NCI-H187 treated with DMSO at 0.1 percent for 48 hours (cell line): ENCODE data around the gene SLC7A7.
"Not testable (repeated sequence)": the region's sequence is repeated elsewhere in the genome, so short reads cannot be mapped to it uniquely, and the experiment has no call there.

ENCODE experiments used
- DNase-seq: peaks from one replicate; lab custom pipeline; 2025; lab: John Stamatoyannopoulos, UW

Gene SLC7A7

DNA sequence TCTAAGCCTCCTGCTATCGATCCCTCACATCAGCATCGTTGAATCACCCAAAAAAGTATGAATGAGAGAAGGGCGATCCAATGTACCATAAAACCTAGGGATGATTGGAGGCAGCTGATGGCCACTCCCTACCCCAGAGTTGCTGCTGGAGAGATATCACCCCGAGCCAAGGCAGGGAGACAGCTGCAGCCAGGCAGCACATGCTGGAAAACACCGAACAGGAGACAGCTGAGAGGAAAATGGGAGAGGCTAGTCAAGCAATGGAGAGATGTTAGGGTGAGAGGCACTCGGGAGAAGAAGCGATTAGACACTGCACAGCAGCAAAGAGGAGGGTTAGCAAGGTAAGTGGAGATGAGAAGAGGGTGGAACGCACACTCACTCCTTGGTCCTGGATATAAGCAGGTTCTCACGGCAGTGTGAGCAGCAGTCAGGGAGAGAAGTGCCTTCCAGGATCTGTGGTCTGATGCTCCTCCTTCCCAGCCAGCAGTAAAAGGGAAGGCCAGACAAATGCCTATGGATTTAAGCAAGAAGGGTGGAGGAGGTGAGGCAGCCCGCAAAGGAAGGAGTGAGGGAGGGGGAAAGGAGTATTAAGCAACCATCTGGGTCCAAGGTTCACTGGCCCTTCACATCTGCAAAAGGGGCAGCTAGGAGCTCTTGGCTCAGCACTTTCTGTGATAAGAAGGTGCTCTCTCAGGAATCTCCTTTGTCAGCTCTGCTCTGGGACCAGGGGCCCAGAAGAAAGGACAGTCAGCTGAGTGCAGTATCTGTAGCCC is at the start of gene SLC7A7:
Gene SLC7A7 (minus strand): TSS at position 495 of the 773 bp plus-strand sequence. CDS start 2,037 bp downstream, outside the sequence.
- DNase-seq: no peak

DNA sequence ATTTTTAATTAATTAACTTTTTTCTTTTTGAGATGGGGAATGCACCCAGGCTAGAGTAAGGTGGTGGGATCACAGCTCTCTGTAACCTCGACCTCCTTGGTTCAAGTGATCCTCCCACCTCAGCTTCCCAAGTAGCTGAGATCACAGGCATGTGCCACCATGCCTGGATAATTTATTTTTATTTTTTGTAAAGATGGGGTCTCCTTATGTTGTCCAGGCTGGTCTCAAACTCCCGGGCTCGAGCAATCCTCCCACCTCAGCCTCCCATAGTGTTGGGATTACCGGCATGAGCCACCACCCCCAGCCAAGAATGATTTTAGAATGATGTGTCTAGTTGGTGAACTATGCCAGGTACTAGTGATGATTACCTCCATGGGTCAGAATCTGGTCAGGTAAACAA is 49.7 kb upstream of the SLC7A7 start:
- DNase-seq: no peak

DNA sequence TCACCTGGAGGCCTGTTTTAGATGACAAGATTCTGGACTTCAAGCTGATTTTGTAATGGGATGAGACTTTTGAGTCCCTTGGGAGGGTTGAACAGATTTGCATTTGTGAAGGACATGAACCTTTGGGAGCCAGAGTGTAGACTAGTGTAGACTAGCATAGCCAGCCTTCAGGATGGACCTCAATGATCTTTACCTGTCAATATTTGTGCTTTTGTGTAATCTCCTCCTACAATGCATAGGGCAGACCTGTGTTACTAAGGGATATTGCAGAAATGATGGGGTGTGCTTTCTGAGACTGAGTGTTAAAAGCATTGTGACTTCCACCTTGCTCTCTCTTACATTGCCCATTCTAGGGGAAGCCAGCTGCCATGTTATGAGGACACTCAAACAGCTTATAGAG is 46.4 kb upstream of the SLC7A7 start:
- no peak for DNase-seq

DNA sequence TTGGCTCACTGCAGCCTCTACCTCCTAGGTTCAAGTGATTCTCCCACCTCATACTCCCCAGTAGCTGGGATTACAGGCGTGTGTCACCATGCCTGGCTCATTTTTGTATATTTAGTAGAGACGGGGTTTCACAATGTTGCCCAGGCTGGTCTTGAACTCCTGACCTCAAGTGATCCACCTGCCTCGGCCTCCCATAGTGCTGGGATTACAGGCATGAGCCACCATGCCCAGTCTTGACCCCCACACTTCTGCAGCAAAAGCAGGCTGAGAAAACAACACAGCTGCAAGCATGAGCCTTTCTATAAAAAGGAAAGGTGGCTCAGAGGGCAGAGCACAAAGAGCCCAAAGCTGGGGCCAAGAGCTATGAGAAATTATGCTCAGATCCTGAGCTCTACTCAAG is 45.1 kb upstream of the SLC7A7 start:
- DNase-seq: not testable (repeated sequence)

DNA sequence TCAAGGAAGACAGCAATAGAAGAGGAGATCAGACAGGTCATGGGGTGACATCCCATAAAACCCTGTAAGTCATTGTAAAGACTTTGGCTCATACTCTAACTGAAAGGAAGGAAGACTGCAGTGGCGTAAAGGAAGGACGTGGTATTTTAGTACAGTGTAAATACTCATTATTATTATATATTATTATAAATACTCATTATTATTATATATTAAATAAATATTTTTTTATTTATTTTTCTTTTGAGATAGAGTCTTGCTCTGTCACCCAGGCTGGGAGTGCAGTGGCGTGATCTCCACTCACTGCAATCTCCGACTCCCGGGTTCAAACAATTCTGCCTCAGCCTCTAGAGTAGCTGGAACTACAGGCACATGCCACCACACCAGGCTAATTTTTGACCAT is 41.2 kb upstream of the SLC7A7 start:
- no peak for DNase-seq

DNA sequence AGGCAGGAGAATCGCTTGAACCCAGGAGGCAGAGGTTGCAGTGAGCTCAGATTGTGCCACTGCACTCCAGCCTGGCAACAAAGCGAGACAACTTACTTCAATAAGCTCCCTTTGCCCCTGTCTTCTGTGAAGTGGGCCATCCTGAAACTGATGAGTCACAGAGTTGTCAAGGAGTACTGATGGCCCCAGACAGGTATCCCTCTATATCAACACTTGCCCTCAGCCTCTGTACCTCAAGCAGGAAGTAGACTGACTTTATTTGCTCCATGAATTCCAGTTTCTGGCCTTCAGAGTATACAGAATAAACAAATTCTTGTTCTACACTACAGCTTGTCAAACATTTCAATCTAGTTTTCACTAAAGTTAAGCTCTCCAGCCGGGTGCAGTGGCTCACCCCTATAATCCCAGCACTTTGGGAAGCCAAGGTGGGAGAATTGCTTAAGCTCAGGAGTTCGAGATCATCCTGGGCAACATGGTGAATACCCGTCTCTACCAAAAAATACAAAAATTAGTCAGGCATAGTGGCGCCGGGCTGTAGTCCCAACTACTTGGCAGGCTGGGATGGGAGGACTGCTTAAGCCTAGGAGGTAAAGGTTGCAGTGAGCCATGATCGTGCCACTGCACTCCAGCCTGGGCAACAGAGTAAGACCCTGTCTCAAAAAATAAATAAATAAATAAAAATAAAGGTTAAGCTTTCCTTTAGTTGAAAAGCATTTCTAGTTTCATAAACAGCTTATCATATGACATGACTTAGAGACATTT is 39.9 kb upstream of the SLC7A7 start:
- DNase-seq: no peak

DNA sequence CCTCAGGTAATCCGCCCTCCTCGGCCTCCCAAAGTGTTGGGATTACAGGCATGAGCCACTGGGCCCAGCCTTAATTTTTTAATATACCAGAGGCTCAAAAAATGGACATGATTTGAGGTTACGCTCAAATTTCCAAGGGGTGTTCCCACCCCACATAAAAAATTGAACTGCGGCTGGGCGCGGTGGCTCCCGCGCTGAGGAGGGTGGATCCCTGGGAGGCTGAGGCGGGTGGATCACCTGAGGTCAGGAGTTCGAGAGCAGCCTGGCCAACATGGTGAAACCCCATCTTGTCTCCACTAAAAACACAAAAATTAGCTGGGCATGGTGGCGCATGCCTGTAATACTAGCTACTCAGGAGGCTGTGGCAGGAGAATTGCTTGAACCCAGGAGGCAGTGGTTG is 39.1 kb upstream of the SLC7A7 start:
- not testable (repeated sequence) for DNase-seq

DNA sequence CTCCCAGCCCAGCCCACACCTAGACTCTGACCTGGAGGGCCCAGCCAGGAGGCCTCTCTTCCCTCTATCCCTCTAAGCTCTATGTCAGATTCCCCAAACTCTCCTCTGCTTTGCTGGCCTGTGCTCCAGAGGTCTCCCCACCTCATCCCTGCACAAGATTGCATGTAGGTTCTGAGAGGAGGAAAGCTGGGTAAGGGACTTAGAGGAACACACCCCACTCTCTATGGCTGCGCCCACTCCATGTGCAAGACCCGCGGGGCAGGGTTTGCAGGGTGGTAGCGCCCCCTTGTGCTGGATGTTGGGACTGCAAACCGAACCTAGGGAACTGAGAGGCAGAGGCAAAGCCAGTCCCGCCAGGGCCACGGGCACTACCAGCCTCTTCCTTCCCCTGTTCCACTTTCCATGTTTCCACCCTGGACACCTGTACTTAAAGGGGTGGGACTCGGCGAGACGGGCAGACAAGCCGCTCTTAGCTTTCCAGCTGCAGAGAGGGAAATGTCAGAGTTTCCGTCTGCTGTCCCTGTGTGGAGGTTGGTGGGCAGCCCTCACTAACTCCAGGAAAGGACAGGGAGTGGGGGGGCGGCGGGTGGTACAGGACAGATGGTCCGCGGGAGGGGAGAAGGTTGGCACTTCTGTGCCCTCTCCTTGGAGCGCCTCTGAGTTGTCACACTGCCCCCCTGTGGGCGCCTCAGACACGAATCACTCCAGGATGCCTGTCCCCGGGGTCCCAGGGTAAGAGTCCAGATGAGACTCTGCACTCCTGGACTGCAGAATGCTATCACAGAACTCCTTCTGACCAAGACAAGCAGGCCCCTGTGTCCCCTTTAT is 37.9 kb upstream of the SLC7A7 start:
- no peak for DNase-seq

DNA sequence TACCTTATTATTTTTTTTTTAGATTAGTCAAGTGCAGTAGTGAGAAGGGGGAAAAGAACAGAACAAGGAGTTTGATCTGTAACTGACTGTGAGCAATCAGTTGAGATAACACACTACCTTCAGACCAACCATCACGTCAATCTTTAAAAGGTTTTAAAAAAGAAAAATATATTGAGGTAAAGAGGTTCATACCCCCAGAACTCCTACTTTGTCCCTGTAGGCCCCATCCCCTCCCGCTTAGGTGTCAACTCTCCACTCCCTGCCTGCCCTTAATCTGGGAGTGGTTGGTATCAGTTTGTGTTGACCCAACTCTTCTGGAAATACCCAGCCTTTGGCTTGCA is 37.3 kb upstream of the SLC7A7 start:
- no peak for DNase-seq

DNA sequence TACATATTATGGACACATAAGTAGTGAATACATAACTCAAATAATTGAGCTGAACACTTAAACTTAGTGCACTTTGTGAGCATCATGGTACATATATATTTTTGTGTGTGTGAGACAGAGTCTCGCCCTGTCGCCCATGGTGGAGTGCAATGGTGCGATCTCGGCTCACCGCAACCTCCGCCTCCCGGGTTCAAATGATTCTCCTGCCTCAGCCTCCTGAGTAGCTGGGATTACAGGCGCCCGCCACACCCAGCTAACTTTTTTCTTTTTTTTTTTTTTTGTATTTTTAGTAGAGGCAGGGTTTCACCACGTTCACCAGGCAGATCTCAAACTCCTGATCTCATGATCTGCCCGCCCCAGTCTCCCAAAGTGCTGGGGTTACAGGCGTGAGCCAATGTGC is 36.9 kb upstream of the SLC7A7 start:
- DNase-seq: not testable (repeated sequence)

DNA sequence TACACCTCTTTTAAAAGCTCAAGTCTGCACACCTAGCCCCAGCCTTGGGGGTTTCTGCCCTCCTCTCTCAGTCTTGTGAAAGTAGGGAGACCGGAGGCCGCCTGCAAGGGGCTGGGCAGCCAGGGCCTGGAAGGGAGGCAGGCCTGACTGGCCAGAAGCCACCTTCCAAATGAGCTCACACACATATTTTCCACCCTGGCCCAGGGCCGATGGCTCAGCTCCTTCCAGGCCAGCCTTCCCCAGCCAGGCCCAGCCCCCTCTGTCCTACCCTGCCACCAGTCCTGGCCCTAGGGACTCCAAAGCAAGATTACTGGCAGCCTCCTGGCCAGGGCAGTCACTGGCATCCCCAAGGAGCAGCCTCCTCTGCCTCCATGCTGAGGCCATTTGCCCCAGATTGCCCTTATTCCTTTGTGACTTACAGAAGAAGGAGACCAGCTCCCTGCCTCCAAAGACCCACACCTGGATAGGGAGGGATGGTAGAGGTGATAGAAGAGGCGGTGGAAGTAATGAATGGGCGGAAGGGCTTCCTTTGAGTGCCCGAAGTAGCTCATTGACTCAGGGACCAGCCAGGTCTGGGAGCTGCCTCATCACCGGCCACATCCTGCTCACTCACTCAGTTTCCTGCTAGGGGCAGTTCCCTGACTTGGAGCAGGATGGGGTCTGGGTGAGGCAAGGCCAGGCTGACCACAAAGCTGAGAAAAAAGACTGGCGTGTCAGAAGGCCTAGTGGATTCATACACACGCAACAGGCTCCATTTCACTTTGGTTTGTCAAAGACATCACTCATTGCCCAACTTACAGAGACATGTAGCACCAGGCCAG is 35.9 kb upstream of the SLC7A7 start:
- no peak for DNase-seq

DNA sequence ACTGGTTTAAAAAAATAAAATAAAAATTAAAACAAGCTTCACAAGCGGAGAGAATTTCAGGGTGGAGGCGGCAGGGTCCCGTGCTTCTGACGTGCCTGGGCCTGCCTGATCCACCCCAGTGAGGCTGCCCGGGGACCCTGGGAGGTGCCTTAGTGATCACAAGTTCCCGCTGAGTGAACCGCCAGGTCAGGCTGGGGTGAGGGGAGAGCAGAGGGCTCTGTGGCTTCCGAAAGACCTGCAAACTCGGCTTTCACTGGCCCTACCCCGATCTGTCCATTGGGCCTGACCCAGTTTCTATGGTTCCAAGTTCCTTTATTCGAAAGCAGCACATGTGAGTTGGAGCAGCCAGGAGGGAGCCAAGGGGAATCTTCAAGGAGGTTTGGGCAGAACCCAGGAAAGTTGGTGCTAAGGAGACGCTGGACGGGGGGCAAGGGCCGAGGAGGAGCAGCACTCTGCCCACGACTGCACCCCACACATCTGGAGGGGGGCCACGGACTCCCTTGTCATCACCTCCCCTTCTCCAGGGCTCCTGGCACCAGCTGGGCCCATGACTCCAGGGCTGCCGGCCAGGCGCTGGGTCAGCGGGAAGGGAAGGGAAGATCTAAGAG is 34.1 kb upstream of the SLC7A7 start:
- DNase-seq: no peak

DNA sequence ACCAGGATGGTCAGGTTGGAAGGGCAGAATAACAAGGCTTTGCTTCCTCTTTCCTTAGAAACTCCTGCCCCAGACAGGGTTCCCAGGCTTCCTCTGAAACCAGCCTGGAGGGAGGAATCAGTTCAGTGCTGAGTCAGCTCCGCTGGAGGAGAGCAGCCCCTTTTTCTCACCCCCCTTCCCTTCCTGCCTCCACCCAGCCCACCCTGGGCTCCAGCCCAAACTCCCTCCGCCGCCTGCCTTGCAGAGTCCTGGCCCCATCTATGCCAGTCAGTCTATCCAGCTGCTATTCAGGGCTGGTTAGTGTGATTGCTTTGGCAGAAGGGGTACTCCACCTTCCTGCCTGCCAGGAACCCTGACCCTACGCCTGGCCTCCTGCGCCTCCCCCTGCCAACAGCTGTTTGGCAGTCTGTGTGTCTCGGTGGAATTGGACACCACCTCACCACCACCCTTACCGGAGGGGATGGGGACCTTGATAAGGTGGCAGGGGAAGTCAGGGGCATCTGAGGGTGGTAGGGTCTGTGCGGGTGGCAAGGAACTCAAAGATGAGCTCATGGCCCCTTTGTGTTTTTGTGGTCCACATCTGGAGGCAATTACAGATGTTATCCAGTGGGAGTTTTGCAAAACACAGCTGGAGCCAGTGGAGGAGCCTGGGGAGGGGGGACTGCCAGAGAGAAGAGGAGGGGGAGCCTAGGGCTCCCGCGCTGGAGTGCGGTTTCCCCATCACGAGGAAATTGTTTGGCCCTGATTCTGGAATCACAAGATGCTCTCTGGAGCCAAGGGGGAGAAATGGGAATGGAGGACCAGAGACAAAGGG is 33.3 kb upstream of the SLC7A7 start:
- no peak for DNase-seq

DNA sequence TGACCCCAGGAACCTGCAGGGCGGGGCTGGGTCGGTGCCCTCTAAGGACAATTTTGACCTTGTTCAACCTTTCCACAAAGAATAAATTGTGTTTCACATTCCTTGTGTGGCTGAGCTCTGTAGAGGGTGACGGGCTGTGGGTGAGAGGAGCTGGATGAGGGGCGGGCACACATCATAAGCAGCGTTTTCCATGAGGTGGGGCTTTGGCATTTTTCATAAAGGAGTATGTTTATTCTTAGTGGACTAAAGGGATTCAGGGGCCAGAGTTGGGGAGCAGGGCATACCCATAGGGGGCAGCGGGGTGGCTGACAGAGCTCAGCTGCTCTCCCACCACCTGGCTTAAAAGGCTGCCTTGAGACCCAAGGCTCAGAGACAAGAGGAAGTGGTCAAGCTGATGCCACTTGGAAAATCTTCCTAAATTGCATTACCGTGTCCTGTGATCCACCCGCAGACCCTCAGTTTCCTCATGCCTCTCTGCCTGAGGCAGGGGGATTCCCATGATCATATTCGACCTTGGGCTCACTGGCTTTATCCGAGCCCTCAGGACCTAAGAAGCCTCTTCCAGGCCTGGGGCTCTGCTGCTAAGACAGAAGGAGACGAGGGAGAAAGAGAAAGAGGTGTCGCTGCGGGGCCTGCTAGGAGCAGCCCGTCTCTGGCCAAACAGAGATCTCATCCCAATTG is 32.6 kb upstream of the SLC7A7 start:
- DNase-seq: no peak

DNA sequence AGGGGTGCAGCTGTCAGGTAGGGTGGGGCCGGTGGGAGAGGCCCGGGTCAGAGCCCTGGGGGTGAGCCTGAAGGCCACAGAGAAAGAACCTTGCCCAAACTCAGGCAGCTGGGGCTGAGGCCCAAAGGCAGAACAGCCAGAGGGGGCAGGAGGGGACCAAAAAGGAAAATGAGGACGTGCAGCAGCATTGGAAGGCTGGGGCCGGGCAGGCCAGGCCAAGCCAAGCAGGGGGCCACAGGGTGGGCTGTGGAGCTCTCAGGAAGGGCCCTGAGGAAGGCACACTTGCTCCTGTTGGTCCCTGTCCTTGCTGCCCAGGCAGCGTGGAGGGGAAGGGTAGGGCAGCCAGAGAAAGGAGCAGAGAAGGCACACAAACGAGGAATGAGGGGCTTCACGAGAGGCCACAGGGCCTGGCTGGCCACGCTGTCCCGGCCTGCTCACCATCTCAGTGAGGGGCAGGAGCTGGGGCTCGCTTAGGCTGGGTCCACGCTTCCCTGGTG is 31.6 kb upstream of the SLC7A7 start:
- no peak for DNase-seq

DNA sequence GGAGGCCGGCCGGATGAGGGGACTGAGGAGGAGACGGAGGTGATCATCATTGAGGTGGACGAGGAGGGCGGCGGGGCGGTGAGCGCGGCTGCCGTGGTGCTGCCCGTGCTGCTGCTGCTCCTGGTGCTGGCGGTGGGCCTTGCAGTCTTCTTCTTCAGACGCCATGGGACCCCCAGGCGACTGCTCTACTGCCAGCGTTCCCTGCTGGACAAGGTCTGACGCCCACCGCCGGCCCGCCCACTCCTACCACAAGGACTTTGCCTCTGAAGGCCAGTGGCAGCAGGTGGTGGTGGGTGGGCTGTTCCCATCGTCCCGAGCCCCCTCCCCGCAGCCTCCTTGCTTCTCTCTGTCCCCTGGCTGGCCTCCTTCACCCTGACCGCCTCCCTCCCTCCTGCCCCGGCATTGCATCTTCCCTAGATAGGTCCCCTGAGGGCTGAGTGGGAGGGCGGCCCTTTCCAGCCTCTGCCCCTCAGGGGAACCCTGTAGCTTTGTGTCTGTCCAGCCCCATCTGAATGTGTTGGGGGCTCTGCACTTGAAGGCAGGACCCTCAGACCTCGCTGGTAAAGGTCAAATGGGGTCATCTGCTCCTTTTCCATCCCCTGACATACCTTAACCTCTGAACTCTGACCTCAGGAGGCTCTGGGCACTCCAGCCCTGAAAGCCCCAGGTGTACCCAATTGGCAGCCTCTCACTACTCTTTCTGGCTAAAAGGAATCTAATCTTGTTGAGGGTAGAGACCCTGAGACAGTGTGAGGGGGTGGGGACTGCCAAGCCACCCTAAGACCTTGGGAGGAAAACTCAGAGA is 30.8 kb upstream of the SLC7A7 start:
- DNase-seq: no peak

DNA sequence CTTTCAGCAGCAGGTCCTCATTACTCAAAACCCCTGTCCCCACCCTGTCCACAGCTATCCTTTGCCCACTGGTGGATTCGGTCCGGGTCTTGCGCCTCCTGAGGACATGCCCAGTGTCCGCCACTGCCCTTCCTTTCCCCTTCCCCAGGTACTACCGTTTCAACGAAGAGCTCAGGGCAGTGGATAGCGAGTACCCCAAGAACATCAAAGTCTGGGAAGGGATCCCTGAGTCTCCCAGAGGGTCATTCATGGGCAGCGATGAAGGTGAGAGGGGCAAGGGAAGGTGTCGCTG is 29.8 kb upstream of the SLC7A7 start:
- no peak for DNase-seq

DNA sequence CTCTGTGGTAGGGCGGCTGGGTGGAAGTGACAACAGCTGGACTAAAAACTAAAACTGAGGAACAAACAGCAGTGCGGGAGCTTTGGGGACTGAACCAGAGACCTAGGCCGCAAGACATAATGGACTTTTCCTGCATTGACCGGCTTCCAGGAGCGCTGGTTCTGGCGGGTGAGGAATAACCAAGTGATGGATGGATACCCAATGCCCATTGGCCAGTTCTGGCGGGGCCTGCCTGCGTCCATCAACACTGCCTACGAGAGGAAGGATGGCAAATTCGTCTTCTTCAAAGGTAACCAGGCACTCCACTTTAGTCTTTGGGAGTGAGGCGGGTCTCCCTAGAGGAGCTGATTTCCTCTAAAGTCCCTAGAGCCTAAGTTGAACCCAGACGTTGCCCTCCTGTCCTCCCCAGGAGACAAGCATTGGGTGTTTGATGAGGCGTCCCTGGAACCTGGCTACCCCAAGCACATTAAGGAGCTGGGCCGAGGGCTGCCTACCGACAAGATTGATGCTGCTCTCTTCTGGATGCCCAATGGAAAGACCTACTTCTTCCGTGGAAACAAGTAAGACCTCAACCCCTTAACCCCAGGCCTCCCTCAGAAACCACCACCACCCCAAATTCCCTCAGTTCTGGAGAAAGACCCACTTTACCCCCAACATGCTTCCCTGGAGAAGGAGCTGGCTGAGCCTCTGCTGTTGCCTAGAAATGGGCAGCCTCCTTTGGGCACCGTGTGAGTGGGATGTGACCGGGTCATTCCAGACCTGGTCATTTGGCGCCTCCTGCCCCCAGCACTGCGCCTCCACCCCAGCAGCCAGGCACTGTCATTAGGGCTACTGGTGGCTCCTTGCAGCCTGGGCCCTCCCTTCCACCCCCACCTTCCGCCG is 29.2 kb upstream of the SLC7A7 start:
- no peak for DNase-seq
